Measurements from ENCODE around the gene MSX1. TPM values are rescaled to one million over a fixed set of nuclear protein-coding genes. Genes with fewer than 3 reads are reported as not detected.
A peak's percentile ranks its signal among the peaks of the same experiment; 100 is the strongest.

The MSX1 gene
- total RNA-seq, 2 donors from 2014 or later: not detected

DNA sequence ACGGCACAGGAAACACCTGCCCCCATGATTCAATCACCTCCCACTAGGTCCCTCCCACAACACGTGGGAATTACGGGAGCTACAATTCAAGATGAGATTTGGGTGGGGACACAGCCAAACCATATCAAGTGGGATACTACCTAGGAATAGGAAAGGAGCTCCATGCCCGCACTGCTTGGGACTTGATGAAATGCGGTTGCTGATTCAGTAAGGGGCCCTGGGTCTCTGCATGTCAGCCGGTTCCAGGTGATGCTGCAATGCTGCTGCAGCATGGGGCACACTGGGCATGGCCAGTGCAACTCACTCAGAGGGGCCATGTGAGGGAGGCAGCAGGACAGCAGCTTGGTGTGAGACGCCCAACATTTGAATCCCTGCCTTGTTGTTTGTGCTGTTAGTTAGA is 34.0 kb upstream of the MSX1 start:
- Mint-ChIP-seq H3K9me3 (peaks cover 12 to 16% of the 10 kb centered on the region in 2 donors), H3K36me3 (ENCODE audit: insufficient read depth in 2 of 2) (peaks cover 9 to 11% of the 10 kb centered on the region in 2 donors), H3K27me3 (ENCODE audit: low read depth) (peaks cover 16% of the 10 kb centered on the region), H3K4me1 (ENCODE audit: low read depth) (no peaks in the 10 kb centered on the region), H3K27ac (no peak overlapping the region), H3K4me3 (no peak overlapping the region)
- ATAC-seq (replicated peaks in 1 of 2) (no peak), DNase-seq (no peak)

DNA sequence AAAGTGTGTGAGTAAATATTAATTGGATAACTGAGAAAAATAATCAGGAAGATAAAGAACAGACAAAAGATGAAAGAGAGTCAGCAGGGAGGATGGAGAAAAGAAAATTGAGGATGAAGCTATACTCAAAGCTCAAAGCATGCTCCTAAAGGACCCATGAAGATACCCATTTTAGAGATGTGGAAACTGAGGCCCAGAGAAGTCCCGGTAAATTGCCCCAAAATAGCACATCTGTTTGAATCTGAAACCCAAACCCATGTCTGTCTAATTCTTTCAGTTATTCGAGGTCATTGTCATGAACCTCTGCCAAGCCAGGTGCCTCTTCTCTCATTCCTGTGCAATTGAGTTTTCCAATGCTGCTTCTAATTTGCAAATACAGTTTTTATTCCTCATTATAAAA is 29.6 kb upstream of the MSX1 start:
- ATAC-seq (replicated peaks in 1 of 2) (no peak), DNase-seq (no peak)
- H3K27ac Mint-ChIP-seq: no peak overlapping the region
- peaks cover 16% of the 10 kb centered on the region for H3K27me3 Mint-ChIP-seq (ENCODE audit: low read depth)
- no peaks in the 10 kb centered on the region for H3K4me1 Mint-ChIP-seq (ENCODE audit: low read depth)
- H3K9me3 Mint-ChIP-seq: peaks cover 7 to 11% of the 10 kb centered on the region in 2 donors
- no peak overlapping the region for H3K4me3 Mint-ChIP-seq
- peaks cover 3 to 7% of the 10 kb centered on the region in 2 donors for H3K36me3 Mint-ChIP-seq (ENCODE audit: insufficient read depth in 2 of 2)

- no peak for ATAC-seq (replicated peaks in 1 of 2)
- H3K9me3 Mint-ChIP-seq: peaks cover 3 to 4% of the 10 kb centered on the region in 2 donors
- H3K27ac Mint-ChIP-seq: no peak overlapping the region
Measured at GRCh38 chr4:4831266-4831665, 28.2 kb upstream of the MSX1 start.

DNA sequence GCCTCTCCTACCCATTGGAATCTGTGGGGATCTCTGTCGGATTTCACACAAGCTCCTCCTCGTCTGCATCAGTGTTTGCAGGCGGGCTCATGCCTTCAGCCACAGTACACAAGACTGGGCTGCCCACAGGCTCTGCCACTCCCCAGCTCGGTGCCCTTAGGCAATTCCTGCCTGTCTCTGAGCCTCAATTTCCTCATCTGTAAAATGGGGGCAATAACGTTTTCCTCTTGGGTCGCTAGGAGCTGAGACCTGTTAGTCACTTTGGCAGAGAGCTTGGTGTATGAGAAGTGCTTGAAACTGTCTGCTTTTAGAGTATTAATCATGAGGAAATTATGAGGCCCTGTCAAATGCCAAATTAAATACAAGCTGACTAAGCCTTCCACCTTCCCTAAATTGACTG is 27.6 kb upstream of the MSX1 start:
- Mint-ChIP-seq H3K4me3 (no peak overlapping the region), H3K9me3 (peaks cover 3 to 4% of the 10 kb centered on the region in 2 donors), H3K4me1 (ENCODE audit: low read depth) (no peaks in the 10 kb centered on the region), H3K36me3 (ENCODE audit: insufficient read depth in 2 of 2) (peaks cover 2 to 3% of the 10 kb centered on the region in 2 donors), H3K27me3 (ENCODE audit: low read depth) (peaks cover 16% of the 10 kb centered on the region), H3K27ac (no peak overlapping the region)
- DNase-seq (no peak), ATAC-seq (replicated peaks in 1 of 2) (no peak)

More at GRCh38 chr4:4831266-4831665, 28.2 kb upstream of the MSX1 start:
- no peak for DNase-seq
- H3K36me3 Mint-ChIP-seq (ENCODE audit: insufficient read depth in 2 of 2): peaks cover 0 to 3% of the 10 kb centered on the region in 2 donors
- peaks cover 16% of the 10 kb centered on the region for H3K27me3 Mint-ChIP-seq (ENCODE audit: low read depth)
- H3K4me3 Mint-ChIP-seq: no peak overlapping the region
- H3K4me1 Mint-ChIP-seq (ENCODE audit: low read depth): no peaks in the 10 kb centered on the region

- ATAC-seq (replicated peaks in 1 of 2) (no peak), DNase-seq (no peak)
- peaks cover 12% of the 10 kb centered on the region for H3K27me3 Mint-ChIP-seq (ENCODE audit: low read depth)
- H3K9me3 Mint-ChIP-seq: peaks cover 3 to 4% of the 10 kb centered on the region in 2 donors
- H3K4me3 Mint-ChIP-seq: no peak overlapping the region
- H3K27ac Mint-ChIP-seq: no peak overlapping the region
- peaks cover 2 to 3% of the 10 kb centered on the region in 2 donors for H3K36me3 Mint-ChIP-seq (ENCODE audit: insufficient read depth in 2 of 2)
- H3K4me1 Mint-ChIP-seq (ENCODE audit: low read depth): no peaks in the 10 kb centered on the region
Measured at GRCh38 chr4:4836044-4836443, 23.4 kb upstream of the MSX1 start.

- DNase-seq (no peak), ATAC-seq (replicated peaks in 1 of 2) (no peak)
- Mint-ChIP-seq H3K9me3 (peaks cover 3 to 4% of the 10 kb centered on the region in 2 donors), H3K27ac (no peak overlapping the region), H3K27me3 (ENCODE audit: low read depth) (peaks cover 12% of the 10 kb centered on the region), H3K4me1 (ENCODE audit: low read depth) (no peaks in the 10 kb centered on the region), H3K36me3 (ENCODE audit: insufficient read depth in 2 of 2) (peaks cover 2 to 3% of the 10 kb centered on the region in 2 donors), H3K4me3 (no peak overlapping the region)
Measured at GRCh38 chr4:4837316-4837715, 22.1 kb upstream of the MSX1 start.

GRCh38 chr4:4838051-4838935 is 21.2 kb upstream of the MSX1 start:
- H3K27me3 Mint-ChIP-seq (ENCODE audit: low read depth): peaks cover 12% of the 10 kb centered on the region
- H3K36me3 Mint-ChIP-seq (ENCODE audit: insufficient read depth in 2 of 2): peaks cover 2 to 3% of the 10 kb centered on the region in 2 donors
- H3K4me3 Mint-ChIP-seq: no peak overlapping the region
- DNase-seq (no peak), ATAC-seq (replicated peaks in 1 of 2) (no peak)
- no peaks in the 10 kb centered on the region for H3K4me1 Mint-ChIP-seq (ENCODE audit: low read depth)
- H3K27ac Mint-ChIP-seq: no peak overlapping the region
- peaks cover 3 to 4% of the 10 kb centered on the region in 2 donors for H3K9me3 Mint-ChIP-seq

- ATAC-seq (replicated peaks in 1 of 2): no peak
- H3K4me3 Mint-ChIP-seq: no peak overlapping the region
- H3K27ac Mint-ChIP-seq: no peak overlapping the region
- peaks cover 0 to 2% of the 10 kb centered on the region in 2 donors for H3K36me3 Mint-ChIP-seq (ENCODE audit: insufficient read depth in 2 of 2)
- no peaks in the 10 kb centered on the region for H3K4me1 Mint-ChIP-seq (ENCODE audit: low read depth)
- peaks cover 12% of the 10 kb centered on the region for H3K27me3 Mint-ChIP-seq (ENCODE audit: low read depth)
- peaks cover 3 to 4% of the 10 kb centered on the region in 2 donors for H3K9me3 Mint-ChIP-seq
- DNase-seq: no peak
Measured at GRCh38 chr4:4838936-4839810, 20.3 kb upstream of the MSX1 start.

GRCh38 chr4:4840351-4840750 is 19.1 kb upstream of the MSX1 start:
- Mint-ChIP-seq H3K9me3 (peaks cover 0 to under 1% of the 10 kb centered on the region in 2 donors), H3K27me3 (ENCODE audit: low read depth) (peaks cover 12% of the 10 kb centered on the region), H3K4me1 (ENCODE audit: low read depth) (no peaks in the 10 kb centered on the region), H3K36me3 (ENCODE audit: insufficient read depth in 2 of 2) (peaks cover 0 to 2% of the 10 kb centered on the region in 2 donors), H3K4me3 (no peak overlapping the region), H3K27ac (no peak overlapping the region)
- ATAC-seq (replicated peaks in 1 of 2): no peak
- no peak for DNase-seq

GRCh38 chr4:4841156-4841555 is 18.3 kb upstream of the MSX1 start:
- ATAC-seq (replicated peaks in 1 of 2) (no peak), DNase-seq (no peak)
- Mint-ChIP-seq H3K4me1 (ENCODE audit: low read depth) (no peaks in the 10 kb centered on the region), H3K4me3 (no peak overlapping the region), H3K27ac (no peak overlapping the region), H3K27me3 (ENCODE audit: low read depth) (peaks cover 16% of the 10 kb centered on the region), H3K9me3 (no peaks in the 10 kb centered on the region), H3K36me3 (ENCODE audit: insufficient read depth in 2 of 2) (peaks cover 0 to 2% of the 10 kb centered on the region in 2 donors)

DNA sequence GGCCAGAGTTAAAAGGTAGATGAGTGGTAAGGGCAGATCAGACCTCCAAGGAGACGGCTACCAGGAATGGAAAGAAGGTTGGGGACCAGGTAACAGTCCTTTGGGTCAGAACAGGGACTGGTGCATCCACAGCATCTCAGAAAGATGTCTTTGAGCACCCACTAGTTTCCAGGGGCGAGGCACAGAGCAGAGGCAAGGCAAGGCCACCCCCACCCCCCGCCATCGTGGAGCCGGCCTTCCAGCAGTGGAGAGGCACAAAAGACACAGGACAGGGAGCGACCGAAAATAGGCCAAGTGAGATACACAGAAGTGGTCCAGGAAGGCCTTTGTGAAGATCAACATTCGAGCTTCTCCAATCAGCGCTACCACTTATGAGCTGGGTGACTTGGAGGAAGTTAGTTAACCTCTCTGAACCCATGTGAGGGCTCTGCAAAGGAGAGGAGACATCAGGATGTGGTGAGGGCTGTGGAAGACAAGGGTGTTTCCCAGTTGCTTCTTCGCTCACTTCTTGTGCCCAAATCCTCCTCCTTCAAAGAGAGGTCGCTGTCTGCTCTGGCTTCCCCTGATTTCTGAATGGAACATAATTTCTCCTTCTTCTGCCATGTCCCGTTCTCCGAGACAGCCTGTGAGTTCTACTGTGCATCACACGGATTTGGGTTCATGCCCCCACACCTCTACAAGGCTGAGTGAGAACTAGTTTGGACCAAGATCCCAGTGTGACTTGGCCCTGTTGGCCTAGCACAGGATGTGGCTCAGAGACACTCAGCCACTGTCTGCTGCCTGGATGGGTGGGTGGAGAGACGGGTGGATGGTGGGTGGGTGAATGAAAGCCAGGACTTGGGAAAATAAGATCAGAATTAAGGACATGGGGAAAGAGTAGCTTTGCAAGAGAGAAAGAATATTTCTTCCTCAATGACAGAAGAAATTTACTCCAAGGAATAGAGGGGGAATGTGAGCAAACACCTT is 16.7 kb upstream of the MSX1 start:
- peaks cover 22% of the 10 kb centered on the region for H3K27me3 Mint-ChIP-seq (ENCODE audit: low read depth)
- H3K27ac Mint-ChIP-seq: no peak overlapping the region
- ATAC-seq (replicated peaks in 1 of 2) (peak in 1 of 2 donors; percentile 57), DNase-seq (no peak)
- H3K9me3 Mint-ChIP-seq: no peaks in the 10 kb centered on the region
- H3K36me3 Mint-ChIP-seq (ENCODE audit: insufficient read depth in 2 of 2): no peaks in the 10 kb centered on the region
- H3K4me1 Mint-ChIP-seq (ENCODE audit: low read depth): no peaks in the 10 kb centered on the region
- H3K4me3 Mint-ChIP-seq: no peak overlapping the region

GRCh38 chr4:4843635-4844291 is 15.7 kb upstream of the MSX1 start:
- Mint-ChIP-seq H3K27me3 (ENCODE audit: low read depth) (peaks cover 19% of the 10 kb centered on the region), H3K9me3 (no peaks in the 10 kb centered on the region), H3K36me3 (ENCODE audit: insufficient read depth in 2 of 2) (no peaks in the 10 kb centered on the region), H3K4me3 (no peak overlapping the region), H3K4me1 (ENCODE audit: low read depth) (no peaks in the 10 kb centered on the region), H3K27ac (no peak overlapping the region)
- DNase-seq (no peak), ATAC-seq (replicated peaks in 1 of 2) (no peak)
